A673 (cell line): Measurements from ENCODE around the gene GOLGB1. TPM values are rescaled to one million over a fixed set of nuclear protein-coding genes. Genes with fewer than 3 reads are reported as not detected.

Experiments used
- BruUV-seq: library from RNA; stranded (reverse); fragments of 400-500 nt; replicated peaks from 2 replicates; lab custom pipeline; 2021; lab: Mats Ljungman, UMichigan
- CTCF ChIA-PET: fragments of 300-600 bp; sonication (Branson Sonifier 250); formaldehyde crosslinking; loops from one replicate; lab custom pipeline; 2022; ENCODE audit warnings: antibody characterized with exemption; lab: Charles Lee
- POLR2A ChIA-PET: fragments of 300-600 bp; sonication (Branson Sonifier 250); formaldehyde crosslinking; loops from one replicate; lab custom pipeline; 2022; ENCODE audit warnings: antibody characterized with exemption; ENCODE audit not compliant: low non-redundant PET; lab: Charles Lee
- DNase-seq: peaks from one replicate; pipeline ENCODE4 v3.0.0-alpha.2; 2015; ENCODE audit warnings: low spot score
- H3K27ac ChIP-seq: fragments of 200-600 bp; sonication (generic); 2 replicates; pipeline ENCODE4 v1.5.1; 2016; ENCODE audit warnings: mixed run types, low read depth, mild to moderate bottlenecking, mixed read lengths, antibody characterized with exemption, low read length; ENCODE audit not compliant: poor library complexity, severe bottlenecking
- H3K27me3 ChIP-seq: fragments of 200-600 bp; sonication (generic); replicated peaks from 2 replicates; pipeline ENCODE4 v1.6.1; 2017; ENCODE audit warnings: mixed run types, low read depth, mild to moderate bottlenecking, mixed read lengths, antibody characterized with exemption, low read length; ENCODE audit not compliant: insufficient read depth, poor library complexity
- H3K36me3 ChIP-seq: fragments of 200-600 bp; sonication (generic); 2 replicates; pipeline ENCODE4 v1.6.1; 2016; ENCODE audit warnings: mixed run types, mild to moderate bottlenecking, mixed read lengths, antibody characterized with exemption, low read length; ENCODE audit not compliant: insufficient read depth, poor library complexity, severe bottlenecking
- H3K4me1 ChIP-seq: fragments of 200-600 bp; sonication (generic); 2 replicates; pipeline ENCODE4 v1.6.1; 2017; ENCODE audit warnings: mixed run types, mild to moderate bottlenecking, mixed read lengths, antibody characterized with exemption, low read length; ENCODE audit not compliant: insufficient read depth, poor library complexity, severe bottlenecking
- H3K4me3 ChIP-seq: fragments of 200-600 bp; sonication (generic); 2 replicates; pipeline ENCODE4 v1.5.1; 2016; ENCODE audit warnings: low read depth, mixed run types, mild to moderate bottlenecking, mixed read lengths, low read length; ENCODE audit not compliant: poor library complexity, severe bottlenecking
- H3K9me3 ChIP-seq: fragments of 200-600 bp; sonication (generic); 2 replicates; pipeline ENCODE4 v1.6.1; 2016; ENCODE audit warnings: mixed run types, low read depth, mild to moderate bottlenecking, mixed read lengths, antibody characterized with exemption, low read length; ENCODE audit not compliant: poor library complexity, severe bottlenecking
- CTCF ChIP-seq: fragments of 300-800, 200-600 bp; sonication (generic); conservative IDR thresholded peaks from 2 replicates; pipeline ENCODE4 v1.5.1; 2017; ENCODE audit warnings: low read depth, mild to moderate bottlenecking, antibody characterized with exemption, low read length, moderate library complexity, mixed read lengths
- EZH2 ChIP-seq: fragments of 200-600 bp; sonication (generic); IDR thresholded peaks from 2 replicates; pipeline ENCODE4 v1.6.1; 2017; ENCODE audit warnings: borderline replicate concordance, low read depth, mild to moderate bottlenecking, mixed read lengths, antibody characterized with exemption, low read length; ENCODE audit not compliant: poor library complexity, severe bottlenecking
- intact Hi-C: fragments of 100-400 bp; cut with micrococcal nuclease; formaldehyde crosslinking; loops from one replicate; pipeline ENCODE4 v1.10.0; 2022; ENCODE audit not compliant: unreplicated experiment
- total RNA-seq: library from RNA; stranded (reverse); gene quantifications from 2 replicates; pipeline ENCODE4 v1.2.3, GENCODE V29; 2021

GOLGB1 gene
- total RNA-seq, 1 experiment from 2014 or later: 19.9 TPM

GRCh38 chr3:121698901-121699300, 50.6 kb downstream of the GOLGB1 start:
- TF ChIP-seq EZH2: no peak
- no peak for TF ChIP-seq CTCF
- H3K9me3 ChIP-seq: no peaks in the 10 kb centered on the region
- peaks cover 13% of the 10 kb centered on the region for H3K36me3 ChIP-seq
- H3K27me3 ChIP-seq: no peaks in the 10 kb centered on the region
- ChIA-PET CTCF (no interaction called here), POLR2A (no interaction called here)
- no peak overlapping the region for H3K27ac ChIP-seq
- H3K4me1 ChIP-seq: no peaks in the 10 kb centered on the region
- intact Hi-C loops: no loop called here
- H3K4me3 ChIP-seq: no peak overlapping the region
- no TSS peak for BruUV-seq
- no peak for DNase-seq

GRCh38 chr3:121698476-121698875, 51.1 kb downstream of the GOLGB1 start:
- TF ChIP-seq EZH2 (no peak), CTCF (no peak)
- H3K27me3 ChIP-seq: no peaks in the 10 kb centered on the region
- intact Hi-C loops: no loop called here
- H3K36me3 ChIP-seq: peaks cover 13% of the 10 kb centered on the region
- no peaks in the 10 kb centered on the region for H3K4me1 ChIP-seq
- H3K9me3 ChIP-seq: no peaks in the 10 kb centered on the region
- DNase-seq: no peak
- no peak overlapping the region for H3K27ac ChIP-seq
- ChIA-PET POLR2A (no interaction called here), CTCF (no interaction called here)
- H3K4me3 ChIP-seq: no peak overlapping the region
- BruUV-seq: no TSS peak

- H3K4me1 ChIP-seq: no peaks in the 10 kb centered on the region
- POLR2A ChIA-PET: no interaction called here
Observed at GRCh38 chr3:121696186-121696585, 53.4 kb downstream of the GOLGB1 start.

More at GRCh38 chr3:121696186-121696585, 53.4 kb downstream of the GOLGB1 start:
- H3K9me3 ChIP-seq: no peaks in the 10 kb centered on the region
- DNase-seq: no peak
- H3K27me3 ChIP-seq: no peaks in the 10 kb centered on the region
- TF ChIP-seq EZH2 (no peak), CTCF (no peak)
- CTCF ChIA-PET: no interaction called here
- H3K27ac ChIP-seq: no peak overlapping the region
- H3K4me3 ChIP-seq: no peak overlapping the region
- no TSS peak for BruUV-seq
- H3K36me3 ChIP-seq: peaks cover 13% of the 10 kb centered on the region
- intact Hi-C loops: no loop called here
